H9 (cell line): ENCODE data around the gene SERPINA10. TPM values are rescaled to one million over a fixed set of nuclear protein-coding genes. Genes with fewer than 3 reads are reported as not detected.

Experiments
- DNase-seq: peaks from one replicate; pipeline ENCODE4 v3.0.0-alpha.2; 2017
- H2AFZ ChIP-seq: one replicate; pipeline ENCODE4 v1.6.1; 2013; ENCODE audit warnings: mild to moderate bottlenecking, low read length, control low read depth, moderate library complexity
- H2AK5ac ChIP-seq: 2 replicates; pipeline ENCODE4 v1.6.1; 2013; ENCODE audit warnings: low read length, control low read depth, mixed read lengths; ENCODE audit not compliant: insufficient read length
- H2BK120ac ChIP-seq: one replicate; pipeline ENCODE4 v1.6.1; 2013; ENCODE audit warnings: low read depth, mild to moderate bottlenecking, low read length, control low read depth, inconsistent platforms; ENCODE audit not compliant: poor library complexity, severe bottlenecking
- H2BK12ac ChIP-seq: 2 replicates; pipeline ENCODE4 v1.6.1; 2013; ENCODE audit warnings: low read length, control low read depth, mixed read lengths, low read depth; ENCODE audit not compliant: insufficient read length
- H2BK15ac ChIP-seq: 2 replicates; pipeline ENCODE4 v1.6.1; 2013; ENCODE audit warnings: low read depth, low read length, control low read depth
- H2BK20ac ChIP-seq: one replicate; pipeline ENCODE4 v1.6.1; 2013; ENCODE audit warnings: low read depth, mild to moderate bottlenecking, low read length, control low read depth, inconsistent platforms; ENCODE audit not compliant: poor library complexity, severe bottlenecking
- H2BK5ac ChIP-seq: 2 replicates; pipeline ENCODE4 v1.6.1; 2013; ENCODE audit warnings: low read length, control low read depth, mixed read lengths; ENCODE audit not compliant: insufficient read length
- H3K14ac ChIP-seq: 2 replicates; pipeline ENCODE4 v1.6.1; 2013; ENCODE audit warnings: low read length, control low read depth; ENCODE audit not compliant: insufficient read depth
- H3K18ac ChIP-seq: 2 replicates; pipeline ENCODE4 v1.6.1; 2013; ENCODE audit warnings: low read depth, mild to moderate bottlenecking, mixed read lengths, low read length, control low read depth; ENCODE audit not compliant: insufficient read length
- H3K23ac ChIP-seq: 2 replicates; pipeline ENCODE4 v1.6.1; 2013; ENCODE audit warnings: low read length, control low read depth, mixed read lengths, low read depth; ENCODE audit not compliant: insufficient read length
- H3K23me2 ChIP-seq: 2 replicates; pipeline ENCODE4 v1.6.1; 2013; ENCODE audit warnings: low read depth, mild to moderate bottlenecking, mixed read lengths, low read length, control low read depth; ENCODE audit not compliant: insufficient read length, poor library complexity, severe bottlenecking
- H3K27ac ChIP-seq: 2 replicates; pipeline ENCODE4 v1.5.1; 2013; ENCODE audit warnings: low read length, control low read depth, mixed read lengths, low read depth; ENCODE audit not compliant: insufficient read length
- H3K27me3 ChIP-seq: 2 replicates; pipeline ENCODE4 v1.6.1; 2013; ENCODE audit warnings: low read length, control low read depth, inconsistent platforms; ENCODE audit not compliant: insufficient read depth
- H3K4ac ChIP-seq: 2 replicates; pipeline ENCODE4 v1.6.1; 2013; ENCODE audit warnings: low read depth, mild to moderate bottlenecking, control low read depth, inconsistent platforms, low read length, moderate library complexity
- H3K4me1 ChIP-seq: 2 replicates; pipeline ENCODE4 v1.6.1; 2013; ENCODE audit warnings: low read length, control low read depth, inconsistent platforms; ENCODE audit not compliant: insufficient read depth
- H3K4me2 ChIP-seq: 2 replicates; pipeline ENCODE4 v1.6.1; 2013; ENCODE audit warnings: low read length, control low read depth, mixed read lengths; ENCODE audit not compliant: insufficient read length, insufficient read depth
- H3K56ac ChIP-seq: 2 replicates; pipeline ENCODE4 v1.6.1; 2013; ENCODE audit warnings: low read depth, mild to moderate bottlenecking, mixed read lengths, low read length, control low read depth; ENCODE audit not compliant: insufficient read length
- H3K79me1 ChIP-seq: 2 replicates; pipeline ENCODE4 v1.6.1; 2013; ENCODE audit warnings: low read depth, mild to moderate bottlenecking, moderate library complexity, low read length, control low read depth, inconsistent platforms; ENCODE audit not compliant: insufficient read depth, poor library complexity, severe bottlenecking
- H3K79me2 ChIP-seq: 2 replicates; pipeline ENCODE4 v1.6.1; 2013; ENCODE audit warnings: low read length, control low read depth, inconsistent platforms; ENCODE audit not compliant: insufficient read depth
- H3K9ac ChIP-seq: 2 replicates; pipeline ENCODE4 v1.6.1; 2013; ENCODE audit warnings: low read length, control low read depth, mixed read lengths; ENCODE audit not compliant: insufficient read length; ENCODE audit errors: extremely low read depth
- H3K9me3 ChIP-seq: one replicate; pipeline ENCODE4 v1.6.1; 2013; ENCODE audit warnings: low read depth, low read length, inconsistent platforms; ENCODE audit not compliant: control insufficient read depth
- H3T11ph ChIP-seq: one replicate; pipeline ENCODE4 v1.6.1; 2013; ENCODE audit warnings: mild to moderate bottlenecking, low read length, control low read depth, inconsistent platforms
- H4K20me1 ChIP-seq: one replicate; pipeline ENCODE4 v1.6.1; 2013; ENCODE audit not compliant: control insufficient read depth, insufficient read length, insufficient read depth
- H4K5ac ChIP-seq: 2 replicates; pipeline ENCODE4 v1.6.1; 2013; ENCODE audit warnings: low read depth, mild to moderate bottlenecking, mixed read lengths, low read length, control low read depth; ENCODE audit not compliant: insufficient read length
- H4K8ac ChIP-seq: replicated peaks from 2 replicates; pipeline ENCODE4 v1.6.1; 2013; ENCODE audit warnings: low read length, control low read depth, mixed read lengths, low read depth; ENCODE audit not compliant: insufficient read length
- H4K91ac ChIP-seq: 2 replicates; pipeline ENCODE4 v1.6.1; 2013; ENCODE audit warnings: low read depth, mild to moderate bottlenecking, moderate library complexity, mixed read lengths, low read length, control low read depth; ENCODE audit not compliant: insufficient read length
- H3K27ac Mint-ChIP-seq, 3 experiments: 2 replicates in 2 of 3; 3 replicates in 1 of 3; pipeline ENCODE4 v1.8.0; 2020 to 2021; ENCODE audit warnings: mixed read lengths in 3 of 3, mild to moderate bottlenecking in 1 of 3, moderate library complexity in 1 of 3
- H3K27me3 Mint-ChIP-seq: 2 replicates; pipeline ENCODE4 v1.8.0; 2021; ENCODE audit warnings: low read depth, mild to moderate bottlenecking, moderate library complexity, mixed read lengths
- H3K36me3 Mint-ChIP-seq, 3 experiments: 2 replicates in 2 of 3; 3 replicates in 1 of 3; pipeline ENCODE4 v1.8.0; 2020 to 2021; ENCODE audit warnings: low read depth in 3 of 3, mixed read lengths in 3 of 3; ENCODE audit not compliant: insufficient read depth in 1 of 3
- H3K4me1 Mint-ChIP-seq, 2 experiments: 2 replicates each; pipeline ENCODE4 v1.8.0; 2020; ENCODE audit warnings: mixed read lengths in 2 of 2
- H3K4me3 Mint-ChIP-seq, 2 experiments: 2 replicates in 1 of 2; 3 replicates in 1 of 2; pipeline ENCODE4 v1.8.0; 2020 to 2021; ENCODE audit warnings: mild to moderate bottlenecking in 2 of 2, mixed read lengths in 2 of 2, moderate library complexity in 1 of 2
- H3K9me3 Mint-ChIP-seq, 2 experiments: 2 replicates in 1 of 2; 3 replicates in 1 of 2; pipeline ENCODE4 v1.8.0; 2020; ENCODE audit warnings: mild to moderate bottlenecking in 2 of 2, mixed read lengths in 2 of 2, moderate library complexity in 1 of 2
- WGBS: extraction: QIAGEN DNeasy Blood & Tissue Kit; methylation state at CpG from one replicate; pipeline ENCODE4 v1.1.7; 2013; ENCODE audit warnings: missing lambda C conversion rate, low lambda C conversion rate, mixed read lengths; ENCODE audit not compliant: insufficient read length; ENCODE audit errors: extremely low coverage; 5-methylcytosine and 5-hydroxymethylcytosine counted together
- total RNA-seq: library from RNA; stranded (reverse); gene quantifications from 2 replicates; pipeline ENCODE4 v1.2.1, GENCODE V29; 2021
- TF ChIP-seq, protein P1 (sequence below): fragments of 200-600 bp; sonication (generic); conservative IDR thresholded peaks from 3 replicates; pipeline ENCODE4 v1.8.0; 2021; ENCODE audit warnings: antibody characterized with exemption, mild to moderate bottlenecking

The SERPINA10 gene
- total RNA-seq, 1 experiment from 2014 or later, result not detected

DNA sequence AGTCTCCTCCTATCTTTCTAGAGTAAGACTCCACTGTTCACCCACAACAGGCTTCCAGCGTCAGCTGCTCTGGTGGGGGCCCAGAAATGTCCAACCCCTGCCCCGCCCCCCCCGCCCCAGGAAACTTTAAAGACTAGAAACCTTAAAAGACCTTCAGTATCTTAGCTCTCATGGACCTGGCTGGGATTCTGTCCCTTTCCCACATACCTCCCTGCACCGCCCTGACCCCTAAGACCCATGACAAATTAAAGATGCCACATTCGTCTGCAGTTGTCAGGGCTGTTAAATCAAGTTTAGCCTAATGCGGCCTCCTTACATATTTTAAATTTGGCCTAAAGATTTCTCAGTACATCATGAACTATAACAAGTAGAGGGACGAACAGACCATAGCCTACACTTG is 10.0 kb upstream of the SERPINA10 start:
- H2AK5ac ChIP-seq, result no peak overlapping the region
- no peak for DNase-seq
- no peak overlapping the region for H2BK12ac ChIP-seq
- no peaks in the 10 kb centered on the region for H3K79me2 ChIP-seq
- no peak overlapping the region for H3K4ac ChIP-seq
- H3K79me1 ChIP-seq, result no peaks in the 10 kb centered on the region
- H3K4me1 Mint-ChIP-seq, result peaks cover 6 to 11% of the 10 kb centered on the region in 2 experiments; a peak in 3 of 4 replicates
- H4K20me1 ChIP-seq, result no peaks in the 10 kb centered on the region
- peaks cover 8% of the 10 kb centered on the region for H3K27me3 Mint-ChIP-seq
- H3K27ac Mint-ChIP-seq, result no peak overlapping the region
- peaks cover 3 to 7% (median 3%) of the 10 kb centered on the region in 3 experiments; a peak in 4 of 7 replicates for H3K36me3 Mint-ChIP-seq
- H3K4me3 Mint-ChIP-seq, result no peak overlapping the region
- peaks cover 10 to 17% of the 10 kb centered on the region in 2 experiments for H3K9me3 Mint-ChIP-seq
- no peak overlapping the region for H4K91ac ChIP-seq
- no CpG with 5 or more reads among the region's 7 CpGs for WGBS
- H2BK15ac ChIP-seq, result no peak overlapping the region
- no peaks in the 10 kb centered on the region for H3K4me1 ChIP-seq
- no peak overlapping the region for H3K23ac ChIP-seq
- H4K5ac ChIP-seq, result no peak overlapping the region
- no peak overlapping the region for H3K9ac ChIP-seq
- H4K8ac ChIP-seq, result no peak overlapping the region
- H2BK20ac ChIP-seq, result no peak overlapping the region
- H2BK5ac ChIP-seq, result no peak overlapping the region
- H3K14ac ChIP-seq, result no peak overlapping the region
- H3K56ac ChIP-seq, result no peak overlapping the region
- no peak overlapping the region for H2BK120ac ChIP-seq
- H3K18ac ChIP-seq, result no peak overlapping the region
- H3K27ac ChIP-seq, result no peak overlapping the region
- H3K27me3 ChIP-seq, result no peaks in the 10 kb centered on the region
- no peaks in the 10 kb centered on the region for H3K9me3 ChIP-seq
- H3T11ph ChIP-seq, result no peak overlapping the region
- TF ChIP-seq, protein P1, sequence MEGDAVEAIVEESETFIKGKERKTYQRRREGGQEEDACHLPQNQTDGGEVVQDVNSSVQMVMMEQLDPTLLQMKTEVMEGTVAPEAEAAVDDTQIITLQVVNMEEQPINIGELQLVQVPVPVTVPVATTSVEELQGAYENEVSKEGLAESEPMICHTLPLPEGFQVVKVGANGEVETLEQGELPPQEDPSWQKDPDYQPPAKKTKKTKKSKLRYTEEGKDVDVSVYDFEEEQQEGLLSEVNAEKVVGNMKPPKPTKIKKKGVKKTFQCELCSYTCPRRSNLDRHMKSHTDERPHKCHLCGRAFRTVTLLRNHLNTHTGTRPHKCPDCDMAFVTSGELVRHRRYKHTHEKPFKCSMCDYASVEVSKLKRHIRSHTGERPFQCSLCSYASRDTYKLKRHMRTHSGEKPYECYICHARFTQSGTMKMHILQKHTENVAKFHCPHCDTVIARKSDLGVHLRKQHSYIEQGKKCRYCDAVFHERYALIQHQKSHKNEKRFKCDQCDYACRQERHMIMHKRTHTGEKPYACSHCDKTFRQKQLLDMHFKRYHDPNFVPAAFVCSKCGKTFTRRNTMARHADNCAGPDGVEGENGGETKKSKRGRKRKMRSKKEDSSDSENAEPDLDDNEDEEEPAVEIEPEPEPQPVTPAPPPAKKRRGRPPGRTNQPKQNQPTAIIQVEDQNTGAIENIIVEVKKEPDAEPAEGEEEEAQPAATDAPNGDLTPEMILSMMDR, result no peak
- no peaks in the 10 kb centered on the region for H3K23me2 ChIP-seq
- no peak overlapping the region for H2AFZ ChIP-seq
- no peak overlapping the region for H3K4me2 ChIP-seq
